ENCODE data around the gene PTPN3.

GRCh38 chr9:109450346-109450745 lies 47.8 kb downstream of the PTPN3 start:
- TF ChIP-seq POLR2A (IDR thresholded peaks at IDR 0.05) (no peak), CTCF (IDR thresholded peaks at IDR 0.05) (no peak)
